ENCODE results near the gene DHRS1. TPM values are rescaled to one million over a fixed set of nuclear protein-coding genes. Genes with fewer than 3 reads are reported as not detected.
A peak's percentile ranks its signal among the peaks of the same experiment; 100 is the strongest.

The DHRS1 gene
- total RNA-seq, 2 donors from 2014 or later = 13.3 to 17.7 TPM

DNA sequence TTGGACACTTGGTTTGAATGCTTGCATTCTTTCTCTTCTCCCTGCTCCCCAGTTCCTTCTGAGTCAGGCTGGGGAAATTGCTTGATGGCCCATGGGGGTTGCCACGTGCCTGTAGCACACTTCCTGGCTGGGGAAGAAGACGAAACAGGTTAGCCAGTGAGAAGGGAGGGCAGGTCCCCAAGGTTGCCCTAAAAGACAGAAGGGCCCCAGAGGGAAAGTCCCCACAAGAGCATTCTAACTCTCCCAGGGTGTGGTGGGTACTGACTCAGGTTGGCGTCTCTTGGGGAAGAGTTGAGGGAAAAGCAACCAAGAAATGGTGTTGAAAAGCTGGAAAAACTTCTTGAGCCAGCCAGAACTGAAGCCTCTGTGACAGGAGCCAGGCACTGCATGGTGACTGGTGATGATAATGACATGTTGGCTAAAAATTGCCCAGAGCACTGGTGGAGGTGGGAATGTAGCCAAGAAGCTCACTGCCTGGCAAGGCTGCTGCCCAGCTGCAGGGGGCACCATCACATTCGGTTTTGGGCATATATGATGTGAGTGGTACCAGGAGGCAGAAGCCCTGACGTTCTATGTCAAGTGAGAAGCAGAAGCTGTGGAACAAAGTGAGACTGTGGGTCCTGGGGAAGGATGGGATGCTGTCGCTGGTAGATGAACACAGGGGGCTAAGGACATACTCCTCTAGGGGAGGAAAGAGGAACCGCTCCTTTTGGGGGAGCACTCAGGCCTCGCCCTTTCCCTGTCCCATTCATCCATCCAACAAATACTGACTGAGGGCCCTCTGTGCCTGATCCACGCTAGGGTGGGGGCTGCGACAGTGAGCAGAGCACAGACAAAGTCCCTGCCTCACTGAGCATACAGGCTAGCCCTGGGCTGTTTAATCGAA, 20.0 kb downstream of the DHRS1 start:
- H3K36me3 Mint-ChIP-seq = peaks cover 4 to 8% of the 10 kb centered on the region in 2 donors
- H3K27ac Mint-ChIP-seq = peak overlapping the region; percentile 23 to 37
- ATAC-seq (peak; percentile 77 to 98), DNase-seq (ENCODE audit: low spot score in 2 of 2) (peak; percentile 25 to 78)
- peaks cover 0 to 8% of the 10 kb centered on the region in 2 donors for H3K9me3 Mint-ChIP-seq

- H3K9me3 Mint-ChIP-seq = peaks cover 0 to 8% of the 10 kb centered on the region in 2 donors
- ATAC-seq (no peak), DNase-seq (ENCODE audit: low spot score in 2 of 2) (no peak)
- H3K27ac Mint-ChIP-seq = peak overlapping the region; percentile 23 to 73
- peaks cover 4 to 8% of the 10 kb centered on the region in 2 donors for H3K36me3 Mint-ChIP-seq
Measured at GRCh38 chr14:24278424-24278823, 21.2 kb downstream of the DHRS1 start.

DNA sequence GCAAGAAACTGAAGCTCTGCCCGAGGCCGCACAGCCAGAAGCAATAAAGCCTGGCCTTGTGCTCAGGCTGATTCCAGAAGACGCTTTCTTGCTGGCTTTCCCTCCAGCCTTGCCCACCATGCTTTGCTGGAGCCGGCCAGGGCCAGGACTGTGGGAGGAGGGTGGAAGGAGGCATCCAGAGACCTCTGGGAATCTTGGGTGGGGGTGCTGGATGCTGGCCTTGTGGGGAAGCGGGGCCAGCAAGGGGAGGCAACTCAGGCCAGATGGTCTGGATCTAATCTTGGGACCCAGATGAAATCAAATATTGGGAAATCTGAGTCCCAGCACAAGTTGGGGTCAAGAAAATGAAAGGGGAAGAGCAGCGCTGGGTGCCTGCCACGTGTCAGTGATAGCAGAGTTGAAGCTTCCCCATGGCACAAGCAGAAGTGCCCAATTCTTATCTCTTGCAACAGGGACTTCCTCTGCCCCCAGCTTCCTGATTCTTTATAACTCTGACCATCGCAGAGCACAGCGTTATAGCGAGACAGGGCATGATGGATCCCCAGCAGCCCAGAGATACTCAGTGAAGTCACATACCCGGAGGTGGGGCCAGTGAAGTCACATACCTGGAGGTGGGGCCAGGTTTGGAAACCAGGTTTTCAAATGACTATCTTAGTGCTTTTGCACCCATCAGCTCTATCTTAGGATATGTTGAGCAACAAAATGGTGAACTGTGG, 21.8 kb downstream of the DHRS1 start:
- DNase-seq (ENCODE audit: low spot score in 2 of 2) = no peak
- Mint-ChIP-seq H3K27ac (peak overlapping the region; percentile 23 to 45), H3K36me3 (peaks cover 4 to 8% of the 10 kb centered on the region in 2 donors), H3K9me3 (peaks cover 0 to 8% of the 10 kb centered on the region in 2 donors)
- no peak for ATAC-seq

GRCh38 chr14:24277071-24277470, 22.5 kb downstream of the DHRS1 start:
- Mint-ChIP-seq H3K9me3 (peaks cover 0 to 8% of the 10 kb centered on the region in 2 donors), H3K27ac (no peak overlapping the region), H3K36me3 (peaks cover 4 to 8% of the 10 kb centered on the region in 2 donors)
- ATAC-seq (no peak), DNase-seq (ENCODE audit: low spot score in 2 of 2) (no peak)

DNA sequence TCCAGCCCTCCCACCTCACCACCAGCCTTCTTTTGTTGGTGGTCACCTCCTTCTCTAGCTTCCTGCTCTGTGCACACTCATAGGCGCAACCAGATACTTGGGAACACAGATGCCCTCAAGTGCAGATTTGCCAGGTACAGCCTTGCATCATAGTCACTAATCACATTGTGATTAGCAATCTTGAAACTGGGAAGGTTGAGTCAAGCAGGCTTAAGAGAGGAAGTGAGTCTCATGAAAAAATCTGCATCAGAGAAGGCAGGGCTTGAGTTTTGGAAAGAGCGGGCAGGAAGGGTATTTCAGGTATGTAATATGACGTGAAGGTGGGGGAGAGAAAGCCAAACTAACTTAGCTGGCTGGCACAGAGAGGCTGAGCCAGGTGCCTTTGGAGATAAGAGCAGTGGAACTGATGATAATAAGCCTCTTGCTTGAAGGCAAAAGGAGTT, 25.5 kb downstream of the DHRS1 start:
- ATAC-seq = peak; percentile 71 to 77
- DNase-seq (ENCODE audit: low spot score in 2 of 2) = peak; percentile 54 to 70
- Mint-ChIP-seq H3K36me3 (peaks cover 4 to 8% of the 10 kb centered on the region in 2 donors), H3K27ac (peak overlapping the region; percentile 45 to 73), H3K9me3 (peaks cover 0 to 8% of the 10 kb centered on the region in 2 donors)

DNA sequence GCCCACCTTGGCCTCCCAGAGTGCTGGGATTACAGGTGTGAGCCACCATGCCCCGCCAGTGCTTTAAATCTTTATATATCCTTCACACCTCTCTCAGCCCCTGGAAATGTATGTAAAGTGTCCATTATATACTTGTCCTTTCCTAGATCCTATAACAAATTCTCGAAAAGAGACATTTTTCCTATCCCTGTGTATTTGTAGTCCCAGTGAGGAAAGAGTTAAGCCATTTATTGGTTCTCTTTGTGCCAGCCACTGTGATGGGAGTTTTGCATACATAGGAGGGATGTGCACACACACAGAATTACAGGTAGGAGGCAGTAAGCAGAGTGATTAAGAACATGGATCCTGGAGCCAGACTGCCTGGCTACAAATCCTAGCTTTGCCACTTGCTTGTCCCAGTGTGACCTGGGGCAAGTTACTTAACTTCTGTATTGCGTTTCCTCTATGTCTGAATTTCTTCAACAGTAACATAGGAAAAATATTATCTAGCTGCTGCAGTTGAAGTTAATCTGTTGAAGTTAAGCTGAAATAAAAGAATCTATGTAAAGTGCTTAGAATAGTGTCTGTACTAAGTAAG, 26.1 kb downstream of the DHRS1 start:
- Mint-ChIP-seq H3K27ac (peak overlapping the region; percentile 68 to 73), H3K36me3 (peaks cover 4 to 5% of the 10 kb centered on the region in 2 donors), H3K9me3 (peaks cover 0 to 4% of the 10 kb centered on the region in 2 donors)
- no peak for ATAC-seq
- DNase-seq (ENCODE audit: low spot score in 2 of 2) = no peak

DNA sequence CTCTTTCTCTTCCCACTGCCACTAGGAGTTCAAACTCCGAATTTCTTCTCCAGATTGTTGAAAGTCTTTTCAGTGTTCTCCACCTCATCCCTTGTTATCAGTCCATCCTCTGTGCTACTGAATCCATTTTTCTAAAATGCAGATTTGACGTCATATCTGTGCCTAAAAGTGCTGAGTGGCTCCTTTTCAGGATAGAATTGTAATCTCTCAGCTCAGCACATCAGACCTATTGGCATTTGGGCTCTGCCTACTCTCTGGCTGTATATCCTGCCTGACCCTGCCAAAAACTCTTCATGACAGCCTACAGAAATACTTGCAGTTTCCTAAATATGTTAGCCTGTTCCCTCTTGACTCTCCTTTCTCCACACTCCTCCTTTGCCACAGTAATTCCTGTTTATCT, 27.1 kb downstream of the DHRS1 start:
- Mint-ChIP-seq H3K9me3 (no peaks in the 10 kb centered on the region), H3K27ac (peak overlapping the region; percentile 11 to 90)
- no peak for ATAC-seq

GRCh38 chr14:24271834-24272263, 27.7 kb downstream of the DHRS1 start:
- Mint-ChIP-seq H3K27ac (peak overlapping the region; percentile 90 to 92), H3K36me3 (peaks cover 5 to 6% of the 10 kb centered on the region in 2 donors), H3K9me3 (no peaks in the 10 kb centered on the region)
- ATAC-seq = no peak
- DNase-seq (ENCODE audit: low spot score in 2 of 2) = no peak

More for the DNA sequence above, 27.1 kb downstream of the DHRS1 start:
- no peak for DNase-seq (ENCODE audit: low spot score in 2 of 2)
- H3K36me3 Mint-ChIP-seq = no peaks in the 10 kb centered on the region

DNA sequence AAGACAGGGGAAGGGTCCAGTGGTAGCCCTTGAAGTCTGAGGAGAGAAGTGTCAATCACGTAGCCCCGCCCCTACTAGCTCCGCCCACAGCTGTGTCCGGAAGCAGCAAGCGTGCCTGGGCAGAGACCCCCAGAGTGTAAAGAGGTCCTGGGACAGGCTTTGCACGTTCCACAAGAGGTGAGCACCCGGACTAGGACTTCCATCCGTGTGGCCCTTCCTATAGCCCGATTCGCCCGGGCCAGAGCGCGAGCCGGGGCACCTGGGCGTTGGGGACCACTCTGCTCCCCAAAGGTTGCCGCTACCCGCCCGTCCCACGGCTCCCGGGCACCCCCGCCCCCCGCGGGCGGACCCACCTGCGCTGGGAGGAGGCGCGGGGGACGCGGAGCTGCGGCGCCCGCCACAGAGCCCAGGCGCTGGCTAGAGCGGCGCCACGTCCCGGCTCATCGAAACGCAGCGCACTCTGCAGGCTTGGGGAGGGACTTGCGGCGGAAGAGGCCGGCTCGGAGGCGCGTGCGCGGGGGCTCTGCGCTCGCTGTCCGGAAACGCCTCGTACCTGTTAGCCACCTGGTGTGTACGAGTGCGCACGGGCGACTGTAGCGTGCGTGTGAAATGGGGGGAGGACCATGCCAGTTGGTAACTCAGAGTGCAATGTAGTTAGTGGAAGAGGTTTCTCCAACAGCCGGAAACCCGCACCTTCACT, 28.3 kb downstream of the DHRS1 start, which contains the start of gene RABGGTA:
TSS of gene RABGGTA (minus strand) at position 464 of the 700 bp plus-strand sequence. CDS start 482 bp downstream, outside the sequence.
- no peaks in the 10 kb centered on the region for H3K9me3 Mint-ChIP-seq
- ATAC-seq = peak; percentile 81 to 87
- peak; percentile 90 to 91 for DNase-seq (ENCODE audit: low spot score in 2 of 2)
- peaks cover 5 to 7% of the 10 kb centered on the region in 2 donors for H3K36me3 Mint-ChIP-seq
- H3K27ac Mint-ChIP-seq = peak within 1 kb of the TSS; percentile 90 to 95

DNA sequence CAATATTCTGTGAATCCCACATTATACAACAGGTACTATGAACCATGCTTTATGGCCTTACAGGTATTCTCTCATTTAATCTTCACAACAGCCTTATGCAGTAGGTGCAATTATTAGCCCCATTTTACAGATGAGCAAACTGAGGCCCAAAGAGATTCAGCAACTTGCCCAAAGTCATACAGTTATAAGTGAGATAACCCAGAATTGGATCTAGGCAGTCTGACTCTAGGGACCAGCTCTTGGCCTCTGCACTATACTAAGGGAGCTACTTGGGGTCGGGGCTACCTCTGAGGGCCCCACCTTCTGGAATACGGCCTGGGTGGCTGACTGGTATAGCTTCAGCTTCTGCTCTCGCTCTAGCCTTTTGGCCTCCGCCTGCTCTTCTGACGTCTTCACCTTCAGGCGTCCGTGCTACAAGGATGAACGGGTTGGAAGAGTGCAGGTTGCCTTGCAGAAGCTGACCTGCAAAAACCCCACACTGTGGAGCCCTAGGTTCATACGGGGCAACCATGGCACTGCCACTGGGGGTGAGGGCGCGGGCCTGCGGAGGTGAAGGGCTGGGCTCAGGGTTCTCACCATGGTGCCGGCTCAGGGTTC, 28.9 kb downstream of the DHRS1 start:
- no peak for ATAC-seq
- Mint-ChIP-seq H3K27ac (peak overlapping the region; percentile 90 to 95), H3K36me3 (peaks cover 5 to 7% of the 10 kb centered on the region in 2 donors), H3K9me3 (no peaks in the 10 kb centered on the region)
- no peak for DNase-seq (ENCODE audit: low spot score in 2 of 2)

DNA sequence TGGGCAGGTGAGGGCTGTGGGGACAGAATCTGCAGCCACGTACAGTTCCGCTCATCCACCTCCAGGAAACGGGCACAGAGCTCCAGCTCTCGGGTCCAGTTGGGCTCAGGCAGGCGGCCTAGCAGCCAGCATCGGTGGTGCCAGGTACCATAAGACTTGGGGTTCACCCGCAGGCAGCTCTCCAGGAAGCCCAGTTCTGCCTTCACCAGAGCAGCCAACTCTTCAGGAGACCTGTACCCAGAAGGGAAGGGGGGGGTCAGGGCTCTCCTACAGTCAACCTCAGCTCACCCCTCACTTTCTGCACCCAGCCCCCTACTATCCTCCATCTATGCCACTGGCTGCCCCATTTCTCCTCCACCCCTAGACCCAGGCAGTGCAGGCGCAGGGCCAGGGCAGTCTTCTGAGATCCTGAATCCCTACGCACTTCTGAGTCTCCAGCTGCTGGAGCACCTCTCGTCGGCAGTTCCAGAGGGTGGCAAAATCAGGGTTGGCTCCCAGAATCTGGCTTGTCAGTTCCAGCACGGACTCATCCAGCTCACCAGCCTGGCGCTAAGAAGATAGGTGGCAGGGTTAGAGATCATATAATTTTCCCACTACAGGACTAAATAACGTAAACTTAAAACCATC, 29.6 kb downstream of the DHRS1 start:
- H3K9me3 Mint-ChIP-seq = no peaks in the 10 kb centered on the region
- peaks cover 5 to 7% of the 10 kb centered on the region in 2 donors for H3K36me3 Mint-ChIP-seq
- H3K27ac Mint-ChIP-seq = no peak overlapping the region
- no peak for ATAC-seq
- DNase-seq (ENCODE audit: low spot score in 2 of 2) = no peak

- Mint-ChIP-seq H3K36me3 (peaks cover 5 to 7% of the 10 kb centered on the region in 2 donors), H3K9me3 (no peaks in the 10 kb centered on the region), H3K27ac (peak overlapping the region in 1 of 2 donors; percentile 63)
- ATAC-seq = no peak
- no peak for DNase-seq (ENCODE audit: low spot score in 2 of 2)
Measured at GRCh38 chr14:24269368-24269767, 30.2 kb downstream of the DHRS1 start.

- DNase-seq (ENCODE audit: low spot score in 2 of 2) (no peak), ATAC-seq (no peak)
- Mint-ChIP-seq H3K36me3 (peaks cover 5 to 7% of the 10 kb centered on the region in 2 donors), H3K27ac (no peak overlapping the region), H3K9me3 (no peaks in the 10 kb centered on the region)
Measured at GRCh38 chr14:24268225-24268624, 31.4 kb downstream of the DHRS1 start.

GRCh38 chr14:24267516-24267915, 32.1 kb downstream of the DHRS1 start:
- Mint-ChIP-seq H3K9me3 (no peaks in the 10 kb centered on the region), H3K27ac (peak overlapping the region in 1 of 2 donors; percentile 55), H3K36me3 (peaks cover 5 to 7% of the 10 kb centered on the region in 2 donors)
- ATAC-seq = no peak
- no peak for DNase-seq (ENCODE audit: low spot score in 2 of 2)

All from activated naive CD4-positive, alpha-beta T cell treated with anti-CD3 and anti-CD28 coated beads, Interleukin-2, amount 50 U/mL, for 72 hours (primary cell).